ENCODE data around the gene KRT71.

- TF ChIP-seq CTCF (IDR thresholded peaks at IDR 0.05; ENCODE audit: poor library complexity, severe bottlenecking) = no peak
- no peak for TF ChIP-seq EP300 (conservative IDR thresholded peaks at IDR 0.05; ENCODE audit: poor library complexity, severe bottlenecking)
- TF ChIP-seq SMC3 (conservative IDR thresholded peaks at IDR 0.05; ENCODE audit: poor library complexity) = no peak
- no peak for TF ChIP-seq TAF1 (IDR thresholded peaks at IDR 0.05; ENCODE audit: low read depth)
- no peak for TF ChIP-seq RAD21 (conservative IDR thresholded peaks at IDR 0.05)
- no peak for TF ChIP-seq EZH2 (IDR thresholded peaks at IDR 0.05; ENCODE audit: borderline replicate concordance, insufficient read depth, low read length, poor library complexity, severe bottlenecking)
- TF ChIP-seq MXI1 (conservative IDR thresholded peaks at IDR 0.05; ENCODE audit: poor library complexity, severe bottlenecking) = no peak
- no peak for TF ChIP-seq REST (IDR thresholded peaks at IDR 0.05; ENCODE audit: borderline replicate concordance)
These were observed 6.8 kb downstream of the KRT71 start for GRCh38 chr12:52546126-52546525.
